Keratinocyte (primary cell): Measurements from ENCODE around the gene UFD1.

Source experiments
- CTCF ChIP-seq, 3 experiments: IDR thresholded peaks in 1 of 3; conservative IDR thresholded peaks in 1 of 3; optimal IDR thresholded peaks in 1 of 3; 2 replicates in 2 of 3; 3 replicates in 1 of 3; pipeline versions ENCODE3 to v1.5.1; 2011; ENCODE audit warnings: low read length in 3 of 3, mild to moderate bottlenecking in 3 of 3, moderate library complexity in 2 of 3, control low read depth in 1 of 3, inconsistent platforms in 1 of 3; ENCODE audit not compliant: insufficient read depth in 2 of 3; ENCODE audit errors: extremely low read depth in 1 of 3
- EZH2 ChIP-seq: IDR thresholded peaks from one replicate; pipeline ENCODE4 v1.6.1; 2012; ENCODE audit warnings: inconsistent platforms, mild to moderate bottlenecking, low read length, moderate library complexity

- TF ChIP-seq CTCF (optimal IDR thresholded peaks at IDR 0.05 in 1 of 3, IDR thresholded peaks at IDR 0.05 in 1 of 3, conservative IDR thresholded peaks at IDR 0.05 in 1 of 3; ENCODE audit: extremely low read depth in 1 of 3, insufficient read depth in 2 of 3, low read length in 3 of 3) (no peak), EZH2 (no peak)
Observed at GRCh38 chr22:19412923-19413322, 66.1 kb downstream of the UFD1 start.
